DMS79 treated with DMSO at 0.1 percent for 48 hours (cell line): ENCODE results near the gene AZU1.
"Not testable (repeated sequence)": the region's sequence is repeated elsewhere in the genome, so short reads cannot be mapped to it uniquely, and the experiment has no call there.

Experiments
- DNase-seq: peaks from one replicate; lab custom pipeline; 2025; lab: John Stamatoyannopoulos, UW

The AZU1 gene

DNA sequence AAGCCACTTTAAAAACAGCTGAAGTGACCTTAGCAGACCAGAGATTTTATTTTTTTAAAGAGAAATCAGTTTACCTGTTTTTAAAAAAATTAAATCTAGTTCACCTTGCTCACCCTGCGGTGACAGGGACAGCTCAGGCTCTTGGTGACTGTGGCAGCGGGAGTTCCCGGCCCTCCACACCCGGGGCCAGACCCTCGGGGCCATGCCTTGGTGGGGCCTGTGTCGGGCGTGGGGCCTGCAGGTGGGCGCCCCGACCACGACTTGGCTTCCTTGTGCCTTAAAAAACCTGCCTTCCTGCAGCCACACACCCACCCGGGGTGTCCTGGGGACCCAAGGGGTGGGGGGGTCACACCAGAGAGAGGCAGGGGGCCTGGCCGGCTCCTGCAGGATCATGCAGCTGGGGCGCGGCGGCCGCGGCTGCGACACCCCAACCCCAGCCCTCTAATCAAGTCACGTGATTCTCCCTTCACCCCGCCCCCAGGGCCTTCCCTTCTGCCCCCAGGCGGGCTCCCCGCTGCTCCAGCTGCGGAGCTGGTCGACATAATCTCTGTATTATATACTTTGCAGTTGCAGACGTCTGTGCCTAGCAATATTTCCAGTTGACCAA, 16.7 kb upstream of the AZU1 start:
- DNase-seq = no peak

DNA sequence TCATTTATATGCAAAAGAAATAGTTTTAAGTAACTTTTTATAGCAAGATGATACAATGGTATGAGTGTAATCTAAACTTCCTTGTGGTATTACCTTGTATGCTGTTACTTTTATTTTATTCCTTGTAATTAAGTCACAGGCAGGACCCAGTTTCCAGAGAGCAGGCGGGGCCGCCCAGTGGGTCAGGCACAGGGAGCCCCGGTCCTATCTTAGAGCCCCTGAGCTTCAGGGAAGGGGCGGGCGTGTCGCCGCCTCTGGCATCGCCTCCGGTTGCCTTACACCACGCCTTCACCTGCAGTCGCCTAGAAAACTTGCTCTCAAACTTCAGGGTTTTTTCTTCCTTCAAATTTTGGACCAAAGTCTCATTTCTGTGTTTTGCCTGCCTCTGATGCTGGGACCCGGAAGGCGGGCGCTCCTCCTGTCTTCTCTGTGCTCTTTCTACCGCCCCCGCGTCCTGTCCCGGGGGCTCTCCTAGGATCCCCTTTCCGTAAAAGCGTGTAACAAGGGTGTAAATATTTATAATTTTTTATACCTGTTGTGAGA, 16.1 kb upstream of the AZU1 start:
- no peak for DNase-seq

DNA sequence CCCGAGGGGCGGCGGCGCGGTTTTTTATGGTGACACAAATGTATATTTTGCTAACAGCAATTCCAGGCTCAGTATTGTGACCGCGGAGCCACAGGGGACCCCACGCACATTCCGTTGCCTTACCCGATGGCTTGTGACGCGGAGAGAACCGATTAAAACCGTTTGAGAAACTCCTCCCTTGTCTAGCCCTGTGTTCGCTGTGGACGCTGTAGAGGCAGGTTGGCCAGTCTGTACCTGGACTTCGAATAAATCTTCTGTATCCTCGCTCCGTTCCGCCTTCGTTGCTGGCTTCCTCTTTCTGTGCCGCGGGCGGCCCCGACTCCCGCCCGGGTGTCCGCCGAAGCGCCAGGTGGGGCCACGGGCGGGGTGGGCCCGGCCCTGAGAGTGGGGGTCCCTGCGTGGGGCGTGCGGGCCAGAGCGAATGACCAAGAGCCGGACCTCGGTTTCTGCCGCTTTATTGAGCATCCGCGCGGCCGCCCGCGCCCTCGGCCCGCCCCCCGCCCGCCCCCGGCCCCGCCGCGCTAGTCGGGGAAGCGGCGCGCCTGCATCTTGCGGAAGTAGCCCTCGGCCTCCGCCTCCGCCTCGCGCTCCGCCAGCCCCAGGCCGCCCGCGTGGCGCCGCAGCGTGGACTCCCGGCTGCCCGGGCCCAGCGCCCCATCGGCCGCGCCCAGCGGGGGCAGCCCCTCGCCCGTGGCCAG, 15.4 kb upstream of the AZU1 start:
- DNase-seq = no peak

DNA sequence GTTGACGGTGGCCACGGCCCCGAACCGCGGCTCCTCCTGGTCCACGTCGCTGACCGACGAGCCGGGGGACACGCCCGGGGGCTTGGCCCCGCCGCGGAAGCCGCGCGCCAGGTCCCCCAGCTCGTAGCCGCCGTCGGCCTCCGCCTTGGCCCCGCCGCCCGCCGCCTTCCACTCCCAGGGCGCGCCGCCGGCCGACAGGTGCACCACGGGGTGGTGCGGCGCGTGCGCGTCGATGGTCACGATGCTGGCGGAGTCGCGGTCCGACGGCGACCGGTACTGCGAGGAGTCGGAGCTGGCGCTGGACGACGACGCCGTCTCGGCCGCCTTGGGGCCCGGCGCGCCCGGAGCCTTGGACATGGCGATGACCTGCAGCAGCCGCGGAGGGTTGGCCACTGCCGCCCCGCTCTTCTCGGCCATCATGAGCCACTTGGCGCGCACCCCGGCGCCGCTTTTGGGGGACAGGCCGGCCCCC, 14.9 kb upstream of the AZU1 start:
- DNase-seq = no peak

DNA sequence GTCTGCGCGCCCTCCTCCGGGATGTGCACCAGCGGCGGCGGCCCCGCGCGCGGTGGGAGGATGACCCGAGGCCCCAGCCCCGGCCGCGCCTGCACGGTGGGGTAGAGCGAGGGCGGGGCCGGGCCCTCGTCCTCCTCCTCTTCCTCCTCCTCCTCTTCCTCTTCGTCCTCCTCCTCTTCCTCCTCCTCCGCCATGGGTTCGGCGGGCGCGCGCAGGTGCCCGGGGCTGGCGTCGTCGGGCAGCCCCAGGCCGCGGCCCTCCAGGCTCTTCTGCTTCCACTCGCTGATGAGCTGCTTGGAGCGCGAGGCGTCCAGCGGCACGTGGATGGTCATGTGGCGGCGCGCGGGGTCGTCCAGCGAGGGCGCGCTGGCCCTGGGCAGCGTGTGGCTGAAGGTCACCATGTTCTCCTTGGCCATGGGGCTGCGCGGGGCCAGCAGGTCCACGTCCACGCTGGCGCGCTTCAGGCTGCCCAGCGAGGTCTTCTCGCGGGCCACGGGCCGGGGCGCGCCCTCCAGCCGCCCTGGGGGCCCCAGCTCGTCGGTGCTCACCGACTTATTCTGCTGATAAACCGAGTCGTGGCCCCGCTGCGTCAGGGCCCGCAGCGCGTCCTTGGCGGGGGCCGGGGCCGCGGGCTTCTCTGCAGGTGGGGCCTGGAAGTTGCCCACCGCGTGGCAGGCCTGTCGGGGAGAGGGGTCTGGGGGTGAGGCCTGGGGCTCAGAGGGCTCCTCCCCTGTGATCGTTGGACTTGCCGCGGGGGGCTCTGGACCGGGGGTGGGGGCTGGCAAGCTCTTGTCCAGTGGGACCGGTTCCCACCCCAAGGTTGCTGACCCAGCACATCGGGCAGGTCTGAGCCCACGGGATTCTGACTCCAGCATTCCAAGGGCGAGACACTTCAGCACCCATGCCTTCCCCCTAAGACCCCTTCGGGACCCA, 14.2 kb upstream of the AZU1 start:
- no peak for DNase-seq

DNA sequence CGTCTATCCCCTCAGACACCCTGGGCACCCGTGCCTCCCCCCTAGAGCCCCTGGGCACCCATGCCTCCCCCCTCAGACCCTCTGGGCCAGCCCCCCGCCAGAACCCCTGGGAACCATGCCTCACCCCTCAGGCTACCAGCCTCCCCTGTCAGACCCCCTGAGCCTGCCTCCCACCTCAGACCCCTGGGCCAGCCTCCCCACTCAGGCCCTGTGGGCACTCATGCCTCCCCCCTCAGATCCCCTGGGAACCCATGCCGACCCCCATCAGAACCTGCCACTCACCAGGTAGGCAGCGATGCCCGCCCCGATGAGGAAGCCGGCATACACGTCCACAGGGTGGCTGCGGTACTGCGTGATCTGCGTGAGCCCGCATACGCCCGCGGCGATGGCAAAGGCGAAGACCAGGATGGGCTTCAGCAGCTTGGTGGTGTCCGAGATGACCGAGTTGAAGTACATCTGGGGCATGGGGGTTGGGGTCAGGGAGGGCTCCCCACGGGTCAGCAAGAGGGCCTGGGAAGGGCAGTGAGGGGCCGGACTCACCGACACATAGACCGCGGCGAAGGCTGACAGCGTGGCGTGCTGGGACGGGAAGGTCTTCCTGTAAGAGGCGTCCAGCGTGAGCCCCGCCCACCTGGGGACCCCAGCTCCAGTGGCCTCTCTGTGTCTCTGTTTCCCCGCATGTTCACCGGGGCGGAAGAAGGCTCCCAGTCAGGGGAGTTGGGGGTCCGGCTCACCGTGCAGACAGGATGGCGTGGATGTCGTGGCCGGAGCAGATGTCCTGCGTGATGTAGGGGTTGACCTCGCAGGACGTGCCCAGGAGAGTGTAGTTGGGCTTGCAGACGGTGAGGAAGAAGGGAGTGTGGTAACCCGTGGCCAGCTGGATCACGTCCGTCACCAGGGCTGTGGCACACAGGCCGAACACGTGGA, 13.2 kb upstream of the AZU1 start:
- DNase-seq = no peak

DNA sequence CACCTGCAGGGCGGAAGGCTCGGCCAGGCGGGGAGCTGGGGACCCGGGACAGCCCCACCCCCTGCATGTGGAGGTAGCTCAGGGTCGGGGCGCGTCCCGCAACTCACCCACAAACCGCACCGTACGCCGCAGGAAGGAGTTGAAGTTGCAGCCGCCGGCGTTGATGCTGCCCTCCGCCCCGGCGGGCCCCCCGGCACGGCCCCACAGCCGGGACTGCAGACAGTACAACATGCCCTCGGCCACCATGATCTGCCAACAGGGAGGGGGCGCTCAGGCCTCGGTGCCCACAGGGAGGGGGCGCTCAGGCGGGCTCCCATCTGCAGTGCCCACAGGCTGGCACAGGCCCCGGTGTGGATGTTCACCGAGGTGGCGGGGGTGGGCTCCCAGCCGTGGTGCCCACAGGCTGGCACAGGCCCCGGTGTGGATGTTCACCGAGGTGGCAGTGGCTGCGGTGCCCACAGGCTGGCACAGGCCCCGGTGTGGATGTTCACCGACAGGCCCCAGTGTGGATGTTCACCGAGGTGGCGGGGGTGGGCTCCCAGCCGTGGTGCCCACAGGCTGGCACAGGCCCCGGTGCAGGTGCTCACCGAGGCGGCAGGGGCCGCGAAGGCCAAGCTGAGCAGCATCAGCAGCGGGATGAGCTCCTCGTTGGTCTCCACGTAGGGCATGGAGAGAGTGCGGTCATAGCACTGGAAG, 12.4 kb upstream of the AZU1 start:
- no peak for DNase-seq

DNA sequence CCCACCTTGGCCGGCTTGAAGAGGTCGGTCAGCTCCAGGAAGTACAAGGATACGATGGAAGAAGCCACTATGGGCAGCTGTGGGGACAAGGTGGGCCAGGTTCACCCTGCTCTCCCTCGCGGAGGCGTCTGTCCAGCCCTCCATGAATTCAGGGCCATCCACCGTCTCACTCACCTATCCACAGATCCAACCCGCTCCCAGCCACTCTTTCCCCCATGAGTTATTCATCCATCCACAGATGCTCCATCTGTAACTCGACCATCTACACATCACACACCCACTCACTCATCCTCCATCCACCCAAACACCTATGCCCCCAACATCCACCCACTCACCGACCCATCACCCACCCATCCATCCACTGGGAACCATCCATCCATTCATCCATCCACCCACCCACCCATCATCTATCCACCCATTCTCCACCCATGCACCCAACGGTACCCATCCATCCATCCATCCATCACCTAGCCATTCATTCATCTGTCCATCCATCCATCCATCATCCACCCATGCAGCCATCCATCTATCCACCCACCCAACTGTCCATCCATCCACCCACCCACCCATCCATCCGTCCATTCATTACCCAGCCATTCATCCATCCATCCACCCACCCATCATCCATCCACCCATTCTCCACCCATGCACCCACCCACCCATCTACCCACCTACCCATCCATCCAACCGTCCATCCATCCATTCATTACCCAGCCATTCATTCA, 11.7 kb upstream of the AZU1 start:
- DNase-seq = no peak

DNA sequence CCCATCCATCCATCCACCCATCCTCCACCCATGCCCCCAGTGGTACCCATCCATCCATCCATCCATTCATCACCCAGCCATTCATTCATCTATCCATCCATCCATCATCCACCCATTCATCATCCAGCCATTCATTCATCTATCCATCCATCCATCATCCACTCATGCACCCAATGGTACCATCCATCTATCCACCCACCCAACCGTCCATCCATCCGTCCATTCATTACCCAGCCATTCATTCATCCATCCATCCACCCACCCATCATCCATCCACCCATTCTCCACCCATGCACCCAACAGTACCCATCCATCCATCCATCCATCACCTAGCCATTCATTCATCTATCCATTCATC, 11.2 kb upstream of the AZU1 start:
- no peak for DNase-seq

DNA sequence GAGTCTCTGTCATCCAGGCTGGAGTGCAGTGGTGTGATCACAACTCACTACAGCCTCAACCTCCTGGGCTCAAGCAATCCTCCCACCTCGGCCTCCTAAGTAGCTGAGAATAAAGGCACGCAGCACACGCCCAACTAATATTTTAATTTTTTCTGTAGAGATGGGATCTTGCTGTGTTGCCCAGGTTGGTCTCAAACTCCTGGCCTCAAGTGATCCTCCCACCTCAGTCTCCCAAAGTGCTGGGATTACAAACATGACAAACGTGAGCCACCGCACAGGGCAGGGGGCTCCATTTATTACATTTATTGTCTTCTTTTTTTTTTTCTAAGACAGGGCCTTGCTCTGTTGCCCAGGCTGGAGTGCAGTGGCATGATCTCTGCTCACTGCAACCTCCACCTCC, 7.4 kb upstream of the AZU1 start:
- DNase-seq = not testable (repeated sequence)

DNA sequence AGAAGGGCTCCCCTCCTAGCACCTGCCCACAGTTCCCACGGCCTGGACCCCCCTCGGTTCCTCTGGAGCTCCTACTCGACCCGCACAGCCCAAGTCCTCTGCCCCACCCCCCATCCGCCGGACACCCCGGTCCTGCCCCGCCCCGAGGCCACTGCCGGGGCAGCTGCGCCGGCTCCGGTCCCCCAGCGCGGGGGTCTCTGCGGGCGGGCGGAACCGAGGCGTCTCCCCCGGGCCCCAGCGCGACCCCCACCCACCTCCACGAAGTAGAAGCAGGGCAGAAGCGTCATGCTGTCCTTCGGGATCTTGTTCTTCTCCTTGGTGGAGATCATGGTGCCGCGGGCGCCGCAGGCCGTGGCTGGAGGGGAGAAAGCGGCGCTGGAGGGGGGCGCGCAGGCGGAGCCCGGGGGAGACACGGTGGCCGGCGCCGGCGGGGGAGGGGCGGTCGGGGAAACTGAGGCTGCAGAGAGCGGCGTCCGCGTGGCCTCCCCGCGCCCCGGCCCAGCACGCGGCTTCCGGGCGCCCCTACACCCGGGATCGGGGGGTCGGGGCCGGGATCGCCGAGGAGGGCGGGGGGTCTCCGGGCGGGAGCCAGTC, 6.3 kb upstream of the AZU1 start:
- DNase-seq = no peak

DNA sequence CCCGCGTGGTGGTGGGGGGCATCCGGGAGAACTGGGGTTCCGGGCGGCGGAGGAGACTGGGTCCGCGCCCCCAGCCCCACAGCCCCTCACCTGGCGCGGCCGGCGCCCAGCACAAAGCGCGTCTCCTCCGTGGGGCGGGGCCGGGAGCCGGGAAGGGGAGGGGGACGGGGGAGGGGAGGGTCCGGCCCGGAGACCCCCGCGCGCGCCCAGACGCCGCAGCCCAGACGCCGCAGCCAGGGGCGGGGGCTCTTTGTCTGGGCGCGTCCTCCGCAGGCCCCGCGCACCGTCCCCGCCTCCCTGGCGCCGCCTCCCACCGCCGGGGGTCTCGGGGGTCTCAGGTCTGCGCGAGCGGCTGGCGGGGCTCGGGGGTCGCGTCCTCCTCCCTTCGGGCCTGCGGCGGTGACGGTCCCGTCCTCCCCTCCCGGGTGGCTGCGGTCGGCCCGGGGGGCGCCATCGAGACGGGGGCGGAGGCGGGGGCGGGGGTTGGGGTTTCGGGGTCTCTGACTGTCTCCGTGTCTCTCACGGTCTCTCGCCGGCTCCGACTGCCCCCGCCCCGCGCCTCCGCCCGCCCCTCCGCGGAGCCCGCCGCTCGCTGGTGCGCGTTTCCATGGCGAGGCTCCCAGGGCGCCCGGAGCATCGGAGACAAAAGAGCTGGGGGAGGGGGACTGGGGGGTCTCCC, 5.7 kb upstream of the AZU1 start, which contains the start of gene PLPPR3:
Gene PLPPR3 (minus strand): TSS at position 131 of the 679 bp plus-strand sequence. CDS start 396 bp downstream, outside the sequence.
- DNase-seq = peak; percentile 11

DNA sequence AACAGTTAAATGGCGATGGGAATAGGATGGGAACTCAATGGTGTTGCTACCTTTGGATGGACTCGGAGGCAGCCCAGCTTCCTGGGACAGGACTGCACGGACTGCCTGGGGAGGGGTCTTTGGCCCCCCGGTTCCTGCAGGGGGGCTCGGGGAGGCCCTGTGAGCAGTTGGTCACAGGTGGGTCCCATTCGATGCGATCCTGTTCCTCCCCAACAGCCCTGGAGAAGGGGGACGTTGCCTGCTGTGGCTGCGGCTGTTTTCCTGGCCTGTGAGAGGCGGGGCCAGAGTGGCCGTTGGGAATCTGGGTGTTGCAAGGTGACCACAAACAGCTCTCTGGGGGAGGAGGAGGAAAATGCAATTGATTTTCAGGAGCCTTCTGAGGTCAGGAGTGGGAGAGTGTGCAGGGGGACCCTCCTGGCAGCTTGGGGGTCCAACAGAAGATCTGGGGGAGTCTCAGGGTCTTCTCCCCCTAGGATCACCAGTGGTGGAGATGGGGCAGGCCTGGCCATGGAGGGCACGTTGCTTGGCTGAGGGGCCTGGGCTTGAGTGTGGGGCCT, 4.0 kb upstream of the AZU1 start:
- DNase-seq = no peak

DNA sequence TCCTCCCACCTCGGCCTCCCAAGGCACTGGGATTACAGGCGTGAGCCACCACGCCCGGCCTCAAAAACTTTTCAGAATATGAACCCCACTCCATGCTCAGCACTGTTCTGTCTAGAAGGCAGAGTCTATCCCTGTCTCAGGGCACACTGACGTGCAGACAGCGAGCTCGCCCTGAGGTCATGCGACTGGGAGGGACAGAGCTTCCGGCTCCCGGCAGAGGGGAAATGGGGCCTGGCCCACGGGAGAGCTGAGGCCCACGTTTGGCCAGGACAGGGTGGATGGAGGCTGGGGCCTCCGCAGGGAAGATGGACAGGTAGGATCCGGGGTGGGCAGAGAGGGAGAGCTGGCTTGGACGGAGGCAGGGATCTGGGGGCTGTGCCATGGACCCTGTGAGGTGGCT, 2.8 kb upstream of the AZU1 start:
- DNase-seq = no peak

DNA sequence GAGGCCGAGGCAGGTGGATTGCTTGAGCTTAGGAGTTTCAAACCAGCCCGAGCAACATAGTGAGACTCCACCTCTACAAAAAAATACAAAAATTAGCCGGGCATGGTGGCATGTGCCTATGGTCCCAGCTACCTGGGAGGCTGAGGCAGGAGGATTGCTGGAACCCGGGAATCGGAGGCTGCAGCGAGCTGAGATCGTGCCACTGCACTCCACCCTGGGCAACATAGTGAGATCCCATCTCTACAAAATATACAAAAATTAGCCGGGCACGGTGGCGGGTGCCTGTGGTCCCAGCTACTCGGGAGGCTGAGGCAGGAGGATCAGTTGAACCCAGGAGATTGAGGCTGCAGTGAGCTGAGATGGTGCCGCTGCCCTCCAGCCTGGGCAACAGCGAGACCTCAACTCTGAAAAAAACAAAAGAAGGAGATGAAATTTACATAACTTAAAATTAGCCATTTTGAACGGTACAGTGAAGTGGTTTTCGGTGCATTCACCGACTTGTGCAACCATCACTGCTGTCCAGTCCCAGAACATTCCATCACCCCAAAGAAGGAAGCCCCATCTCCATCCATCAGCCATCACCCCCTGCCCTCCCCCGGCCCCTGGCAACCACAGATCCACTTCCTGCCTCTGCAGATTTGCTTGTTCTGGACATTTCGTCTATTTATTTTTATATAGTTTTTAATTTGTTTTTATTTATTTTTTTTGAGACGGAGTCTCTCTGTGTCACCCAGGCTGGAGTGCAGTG, 1.6 kb upstream of the AZU1 start:
- no peak for DNase-seq

DNA sequence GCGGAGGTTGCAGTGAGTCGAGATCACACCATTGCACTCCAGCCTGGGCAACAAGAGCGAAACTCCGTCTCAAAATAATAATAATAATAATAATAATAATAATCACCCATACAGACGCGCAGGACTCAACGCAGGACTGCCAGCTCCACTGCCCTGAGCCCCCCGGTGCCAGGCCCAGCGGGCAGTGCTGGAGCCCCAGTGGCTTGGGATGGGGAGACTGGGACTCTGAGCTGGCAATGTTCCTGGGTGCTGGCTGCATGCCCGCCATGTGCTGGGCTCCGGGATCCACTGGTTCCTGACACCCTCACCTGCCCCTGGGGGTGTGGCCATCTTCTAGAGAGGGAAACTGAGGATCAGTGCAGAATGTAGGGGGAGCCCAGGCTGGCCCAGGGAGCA, 325 bp upstream of the AZU1 start:
- no peak for DNase-seq

DNA sequence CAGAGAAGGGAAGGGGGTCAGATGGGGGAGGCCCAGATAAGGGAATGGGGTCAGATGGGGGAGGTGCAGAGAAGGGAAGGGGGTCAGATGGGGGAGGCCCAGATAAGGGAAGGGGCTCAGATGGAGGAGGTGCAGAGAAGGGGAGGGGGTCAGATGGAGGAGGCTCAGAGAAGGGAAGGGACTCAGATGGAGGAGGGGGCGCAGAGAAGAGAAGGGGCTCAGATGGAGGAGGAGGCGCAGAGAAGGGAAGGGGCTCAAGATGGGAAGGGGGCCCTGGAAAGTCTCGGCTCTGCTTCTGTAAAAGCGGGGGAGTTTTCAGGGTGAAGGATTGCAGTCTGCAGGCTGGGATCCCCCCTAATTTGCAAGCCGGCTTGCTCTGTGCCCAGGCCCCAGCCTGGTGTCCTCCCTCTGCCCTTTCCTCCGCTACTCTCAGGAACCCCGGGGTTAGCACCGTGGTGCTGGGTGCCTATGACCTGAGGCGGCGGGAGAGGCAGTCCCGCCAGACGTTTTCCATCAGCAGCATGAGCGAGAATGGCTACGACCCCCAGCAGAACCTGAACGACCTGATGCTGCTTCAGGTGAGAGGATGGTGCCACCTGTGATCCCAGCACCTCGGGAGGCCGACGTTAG, 1.6 kb downstream of the AZU1 start:
- DNase-seq = no peak
